GM12865 (cell line): ENCODE results near the gene IFI35.
A peak's percentile ranks its signal among the peaks of the same experiment; 100 is the strongest.

ENCODE experiments used
- DNase-seq: peaks from one replicate; pipeline ENCODE4 v3.0.0; 2010; ENCODE audit warnings: low read depth
- H3K4me3 ChIP-seq: 2 replicates; pipeline ENCODE4 v1.5.1; 2011; ENCODE audit warnings: mild to moderate bottlenecking, low read depth, low read length, control low read depth
- TF ChIP-seq, protein P1 (sequence below): IDR thresholded peaks from 2 replicates; pipeline ENCODE4 v1.5.1; 2011; ENCODE audit warnings: low read length, control low read depth, low read depth, inconsistent platforms; ENCODE audit not compliant: insufficient read depth; ENCODE audit errors: missing control alignments

Gene IFI35

DNA sequence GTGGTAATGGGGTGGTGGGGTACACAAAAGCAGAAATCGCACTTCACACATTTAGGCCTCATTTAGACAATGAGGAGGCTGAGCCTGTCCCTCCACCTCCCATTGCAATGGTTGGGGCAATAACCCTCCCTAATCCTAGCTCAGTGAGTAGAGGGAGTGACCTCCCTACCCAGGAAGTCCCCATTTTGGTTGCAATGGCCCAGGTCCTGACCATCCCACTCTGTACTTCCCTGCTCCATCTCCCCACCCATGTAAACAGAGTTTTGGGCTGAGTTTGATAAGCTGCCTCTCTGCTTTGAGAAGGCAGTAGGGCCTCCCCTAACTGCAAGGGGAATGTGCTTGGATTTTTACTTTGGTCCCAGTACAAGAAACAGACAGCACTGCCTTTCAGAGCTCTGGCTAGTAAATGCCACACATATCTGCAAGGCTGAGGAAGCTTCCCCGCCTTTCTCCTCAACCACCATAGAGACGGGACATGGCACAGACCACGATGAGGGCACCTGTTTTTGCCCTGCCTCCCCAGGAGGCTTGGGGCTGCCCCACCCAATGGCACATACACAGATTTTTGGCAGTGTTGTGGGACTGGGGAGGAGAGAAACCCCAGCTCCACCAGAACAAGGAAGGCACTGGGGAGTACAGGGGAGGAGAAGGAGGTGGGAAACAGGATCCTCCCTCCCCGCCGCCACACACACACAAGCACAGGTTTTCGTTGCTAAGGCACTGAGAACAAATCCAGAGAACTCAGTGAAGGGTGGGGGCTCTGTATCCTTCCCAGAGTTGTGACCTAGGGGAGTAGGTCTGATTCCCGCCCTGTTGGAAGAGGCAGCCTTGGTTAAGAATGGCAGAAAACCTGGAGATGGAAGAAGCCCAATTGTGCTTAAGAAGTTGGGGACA lies 8.3 kb downstream of the IFI35 start:
- TF ChIP-seq, protein P1, sequence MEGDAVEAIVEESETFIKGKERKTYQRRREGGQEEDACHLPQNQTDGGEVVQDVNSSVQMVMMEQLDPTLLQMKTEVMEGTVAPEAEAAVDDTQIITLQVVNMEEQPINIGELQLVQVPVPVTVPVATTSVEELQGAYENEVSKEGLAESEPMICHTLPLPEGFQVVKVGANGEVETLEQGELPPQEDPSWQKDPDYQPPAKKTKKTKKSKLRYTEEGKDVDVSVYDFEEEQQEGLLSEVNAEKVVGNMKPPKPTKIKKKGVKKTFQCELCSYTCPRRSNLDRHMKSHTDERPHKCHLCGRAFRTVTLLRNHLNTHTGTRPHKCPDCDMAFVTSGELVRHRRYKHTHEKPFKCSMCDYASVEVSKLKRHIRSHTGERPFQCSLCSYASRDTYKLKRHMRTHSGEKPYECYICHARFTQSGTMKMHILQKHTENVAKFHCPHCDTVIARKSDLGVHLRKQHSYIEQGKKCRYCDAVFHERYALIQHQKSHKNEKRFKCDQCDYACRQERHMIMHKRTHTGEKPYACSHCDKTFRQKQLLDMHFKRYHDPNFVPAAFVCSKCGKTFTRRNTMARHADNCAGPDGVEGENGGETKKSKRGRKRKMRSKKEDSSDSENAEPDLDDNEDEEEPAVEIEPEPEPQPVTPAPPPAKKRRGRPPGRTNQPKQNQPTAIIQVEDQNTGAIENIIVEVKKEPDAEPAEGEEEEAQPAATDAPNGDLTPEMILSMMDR, result no peak
- H3K4me3 ChIP-seq, result no peak overlapping the region
- DNase-seq, result no peak

DNA sequence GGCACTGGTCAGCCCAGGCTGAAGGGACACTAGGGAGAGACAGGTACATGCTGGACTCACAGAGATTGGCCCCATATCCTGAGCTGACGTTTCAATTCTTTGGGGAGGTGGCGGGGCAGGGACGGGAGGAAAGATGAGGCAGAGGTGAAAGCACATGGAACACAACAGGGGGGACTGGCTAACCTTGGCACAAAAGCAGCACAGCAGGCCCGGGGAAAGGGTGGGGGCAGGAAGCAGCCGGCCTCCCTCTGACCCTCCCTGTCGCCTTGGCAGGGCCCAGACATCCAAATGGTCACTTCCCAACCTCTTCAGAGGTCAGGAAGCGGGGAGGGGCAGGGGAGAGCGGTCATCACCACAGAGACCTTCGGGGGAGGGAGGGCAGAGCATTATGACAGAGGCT lies 9.0 kb downstream of the IFI35 start:
- H3K4me3 ChIP-seq, result no peak overlapping the region
- TF ChIP-seq, protein P1, result no peak
- no peak for DNase-seq

DNA sequence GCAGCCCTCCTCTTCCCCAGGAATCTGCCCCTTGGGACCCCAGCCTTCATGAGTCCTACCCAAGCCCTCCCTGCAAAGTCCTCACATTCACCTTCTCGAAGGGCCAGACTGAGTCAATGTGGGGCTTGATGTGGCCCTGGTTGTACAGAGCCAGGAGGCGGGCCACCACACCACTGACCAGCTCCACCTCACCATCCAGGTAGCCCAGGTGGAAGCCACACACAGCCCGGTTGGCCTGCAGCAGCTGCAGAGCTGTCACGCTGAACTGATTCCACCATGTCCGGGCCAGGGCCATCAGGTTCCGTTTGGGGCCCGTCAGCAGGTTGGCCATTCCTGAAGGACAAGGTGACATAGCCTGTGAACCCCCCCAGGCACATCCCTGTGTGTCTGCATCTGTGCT lies 9.6 kb downstream of the IFI35 start:
- TF ChIP-seq, protein P1, result no peak
- DNase-seq, result no peak
- H3K4me3 ChIP-seq, result no peak overlapping the region

DNA sequence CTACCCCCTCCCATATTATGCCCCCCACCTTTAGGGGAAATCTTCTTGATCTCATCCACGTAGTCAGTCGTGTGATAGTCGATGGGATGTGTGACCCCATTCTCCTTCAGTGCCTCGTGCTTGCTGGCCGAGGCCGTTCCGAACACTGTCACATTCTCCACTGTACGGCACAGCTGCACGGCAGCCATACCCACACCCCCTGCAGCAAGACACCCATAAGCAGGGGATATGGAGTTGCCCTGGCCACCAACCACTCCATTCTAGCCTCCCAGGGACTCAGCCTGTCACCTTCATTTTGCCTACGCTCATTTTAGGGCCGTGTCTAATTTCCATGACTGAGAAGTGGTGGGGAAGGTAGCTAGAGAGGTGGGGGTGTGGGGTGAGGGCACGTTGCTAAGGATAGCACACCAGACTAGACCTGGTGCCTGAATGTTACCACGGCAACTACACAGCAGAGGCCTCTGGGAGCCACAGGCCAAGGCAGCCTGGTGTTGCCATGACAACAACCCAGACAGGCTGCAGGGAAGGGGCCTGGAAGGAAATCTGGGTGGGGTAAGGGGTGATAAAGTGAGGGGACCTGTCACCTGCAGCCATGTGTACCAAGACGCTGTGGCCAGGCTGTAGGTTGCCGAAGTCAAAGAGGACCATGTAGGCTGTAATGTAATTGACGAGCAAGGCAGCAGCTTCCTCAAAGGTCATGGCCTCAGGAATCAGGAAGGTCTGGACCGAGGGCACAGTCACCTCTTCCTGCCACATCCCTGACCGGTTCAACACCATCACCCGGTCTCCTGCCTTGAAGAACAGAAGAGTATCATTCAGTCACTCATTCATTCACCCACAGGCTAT lies 11.6 kb downstream of the IFI35 start:
- DNase-seq, result peak; percentile 56
- H3K4me3 ChIP-seq, result no peak overlapping the region
- TF ChIP-seq, protein P1, result no peak

DNA sequence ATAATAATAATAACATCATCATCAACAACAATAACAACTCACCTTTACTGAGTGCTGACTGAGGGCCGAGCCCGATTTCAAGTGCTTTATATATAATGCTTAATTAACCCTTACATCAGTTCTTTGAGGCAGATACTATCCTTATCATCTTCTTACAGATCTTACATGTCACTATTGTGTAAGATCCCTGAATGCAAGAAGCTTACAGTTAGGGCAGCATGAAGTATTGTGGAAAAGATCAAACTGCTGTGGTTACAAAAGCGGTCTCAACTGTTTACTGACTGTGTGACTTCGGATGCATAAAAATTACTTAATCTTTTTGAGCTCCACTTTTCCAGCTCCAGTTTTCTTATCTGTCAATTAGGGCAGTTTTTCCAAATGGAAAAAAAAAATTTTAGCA lies 12.3 kb downstream of the IFI35 start:
- no peak for DNase-seq
- no peak overlapping the region for H3K4me3 ChIP-seq
- TF ChIP-seq, protein P1, result no peak

DNA sequence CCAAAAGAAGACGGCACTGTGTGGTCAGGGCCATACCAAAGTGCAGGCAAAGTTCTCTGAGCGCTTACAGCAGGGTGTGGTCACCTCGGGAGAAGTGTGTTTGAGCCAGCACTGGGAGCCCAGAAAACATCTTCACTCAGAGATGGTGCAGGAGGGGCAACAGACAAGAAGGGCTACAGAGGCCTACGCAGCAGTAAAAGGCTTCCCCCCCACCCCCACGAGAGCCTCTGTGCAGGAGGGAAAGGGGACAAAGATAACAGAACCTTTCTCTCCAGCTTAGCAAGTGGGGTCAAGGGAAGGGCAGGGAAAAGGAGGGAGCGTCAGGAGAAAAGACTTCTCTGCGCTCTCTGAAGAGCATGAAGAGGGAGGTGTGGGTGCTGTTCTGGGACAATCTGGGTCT lies 12.8 kb downstream of the IFI35 start:
- TF ChIP-seq, protein P1, result no peak
- H3K4me3 ChIP-seq, result no peak overlapping the region
- DNase-seq, result no peak
